Measurements from ENCODE around the gene WRAP73. TPM values are rescaled to one million over a fixed set of nuclear protein-coding genes. Genes with fewer than 3 reads are reported as not detected.

WRAP73 gene
- total RNA-seq, 4 donors from 2014 or later: 10.3 to 21.7 (median 14.5) TPM

- H3K36me3 ChIP-seq: no peaks in the 10 kb centered on the region
- 79 to 89% methylated on average over 6 to 7 of the region's 7 CpGs for WGBS, 2 donors (ENCODE audit: low coverage in 1 of 2)
Measured at GRCh38 chr1:3604997-3605823, 44.7 kb downstream of the WRAP73 start.

GRCh38 chr1:3604468-3604974, 45.4 kb downstream of the WRAP73 start:
- 100% methylated on average over 2 of the region's 8 CpGs; no CpG with 5 or more reads in 1 of the 2 donors for WGBS, 2 donors (ENCODE audit: low coverage in 1 of 2)
- no peak overlapping the region for H3K4me3 ChIP-seq
- H3K27me3 ChIP-seq: peaks cover 42% of the 10 kb centered on the region
- no peak for TF ChIP-seq EP300 (IDR thresholded peaks at IDR 0.05)
- TF ChIP-seq, protein P1, sequence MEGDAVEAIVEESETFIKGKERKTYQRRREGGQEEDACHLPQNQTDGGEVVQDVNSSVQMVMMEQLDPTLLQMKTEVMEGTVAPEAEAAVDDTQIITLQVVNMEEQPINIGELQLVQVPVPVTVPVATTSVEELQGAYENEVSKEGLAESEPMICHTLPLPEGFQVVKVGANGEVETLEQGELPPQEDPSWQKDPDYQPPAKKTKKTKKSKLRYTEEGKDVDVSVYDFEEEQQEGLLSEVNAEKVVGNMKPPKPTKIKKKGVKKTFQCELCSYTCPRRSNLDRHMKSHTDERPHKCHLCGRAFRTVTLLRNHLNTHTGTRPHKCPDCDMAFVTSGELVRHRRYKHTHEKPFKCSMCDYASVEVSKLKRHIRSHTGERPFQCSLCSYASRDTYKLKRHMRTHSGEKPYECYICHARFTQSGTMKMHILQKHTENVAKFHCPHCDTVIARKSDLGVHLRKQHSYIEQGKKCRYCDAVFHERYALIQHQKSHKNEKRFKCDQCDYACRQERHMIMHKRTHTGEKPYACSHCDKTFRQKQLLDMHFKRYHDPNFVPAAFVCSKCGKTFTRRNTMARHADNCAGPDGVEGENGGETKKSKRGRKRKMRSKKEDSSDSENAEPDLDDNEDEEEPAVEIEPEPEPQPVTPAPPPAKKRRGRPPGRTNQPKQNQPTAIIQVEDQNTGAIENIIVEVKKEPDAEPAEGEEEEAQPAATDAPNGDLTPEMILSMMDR (IDR thresholded peaks at IDR 0.05): no peak
- TF ChIP-seq POLR2A (IDR thresholded peaks at IDR 0.05): no peak
- TF ChIP-seq POLR2AphosphoS5 (IDR thresholded peaks at IDR 0.05): no peak
- no peaks in the 10 kb centered on the region for H3K4me1 ChIP-seq
- H3K9me3 ChIP-seq: no peaks in the 10 kb centered on the region
- ATAC-seq: no peak
- no peaks in the 10 kb centered on the region for H3K36me3 ChIP-seq
- no peak overlapping the region for H3K27ac ChIP-seq

More at GRCh38 chr1:3604997-3605823, 44.7 kb downstream of the WRAP73 start:
- TF ChIP-seq EP300 (IDR thresholded peaks at IDR 0.05): no peak
- no peak for TF ChIP-seq POLR2AphosphoS5 (IDR thresholded peaks at IDR 0.05)
- TF ChIP-seq, protein P1 (IDR thresholded peaks at IDR 0.05): no peak
- no peak for TF ChIP-seq POLR2A (IDR thresholded peaks at IDR 0.05)
- H3K4me3 ChIP-seq: no peak overlapping the region
- no peaks in the 10 kb centered on the region for H3K9me3 ChIP-seq
- no peak for ATAC-seq
- H3K27ac ChIP-seq: no peak overlapping the region
- peaks cover 49% of the 10 kb centered on the region for H3K27me3 ChIP-seq
- H3K4me1 ChIP-seq: peaks cover 0 to 4% (median 1%) of the 10 kb centered on the region in 3 donors

DNA sequence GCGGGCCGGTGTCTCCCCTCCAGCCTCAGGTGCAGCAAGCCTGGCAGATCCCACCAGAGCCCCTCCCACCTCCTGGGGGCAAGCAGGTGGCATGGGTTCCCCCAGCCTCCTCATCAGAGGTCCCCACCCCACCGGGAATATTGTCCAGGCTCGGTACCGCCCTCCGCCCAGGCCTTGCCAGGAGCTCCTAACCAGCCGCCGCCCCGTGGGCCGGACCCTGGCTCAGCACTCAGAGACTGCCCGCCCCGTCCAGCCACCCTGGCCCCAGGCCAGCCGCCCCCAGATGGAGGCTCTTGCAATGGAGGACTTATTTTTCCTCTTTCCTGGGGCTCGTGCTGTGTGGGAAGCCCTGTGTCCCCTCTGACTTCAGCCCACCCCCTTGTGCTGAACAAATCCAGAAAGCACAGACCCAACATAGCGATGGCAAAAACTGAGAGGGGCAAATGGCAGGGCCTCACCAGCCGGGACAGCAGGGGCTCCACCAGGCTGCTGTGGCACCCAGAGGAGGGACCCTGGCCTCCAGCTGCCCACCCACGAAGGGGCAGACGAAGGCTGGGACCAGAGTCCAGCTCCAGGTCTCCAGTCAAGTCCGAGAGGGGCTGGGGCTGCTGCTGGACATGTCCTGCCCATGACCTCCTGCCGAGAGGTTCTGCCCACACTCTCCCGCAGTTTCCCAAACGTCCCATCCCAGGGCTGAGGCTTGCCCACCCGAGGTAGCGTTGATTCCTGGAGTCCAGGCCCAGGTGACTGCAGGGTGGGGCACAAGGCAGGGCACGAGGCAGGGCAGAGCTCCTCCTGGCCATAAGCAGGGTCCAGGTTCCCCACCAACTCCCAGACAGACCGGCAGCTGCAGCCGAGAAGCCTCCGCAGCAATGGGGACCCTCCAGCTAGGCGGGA, 46.1 kb downstream of the WRAP73 start:
- Histone ChIP-seq H3K36me3 (no peaks in the 10 kb centered on the region), H3K4me3 (no peak overlapping the region), H3K27me3 (peaks cover 39% of the 10 kb centered on the region), H3K27ac (no peak overlapping the region), H3K9me3 (no peaks in the 10 kb centered on the region), H3K4me1 (no peaks in the 10 kb centered on the region)
- TF ChIP-seq POLR2A (IDR thresholded peaks at IDR 0.05) (no peak), POLR2AphosphoS5 (IDR thresholded peaks at IDR 0.05) (no peak), EP300 (IDR thresholded peaks at IDR 0.05) (no peak)
- TF ChIP-seq, protein P1 (IDR thresholded peaks at IDR 0.05): no peak
- ATAC-seq: no peak
- no CpG with 5 or more reads among the region's 29 CpGs for WGBS, 2 donors (ENCODE audit: low coverage in 1 of 2)

DNA sequence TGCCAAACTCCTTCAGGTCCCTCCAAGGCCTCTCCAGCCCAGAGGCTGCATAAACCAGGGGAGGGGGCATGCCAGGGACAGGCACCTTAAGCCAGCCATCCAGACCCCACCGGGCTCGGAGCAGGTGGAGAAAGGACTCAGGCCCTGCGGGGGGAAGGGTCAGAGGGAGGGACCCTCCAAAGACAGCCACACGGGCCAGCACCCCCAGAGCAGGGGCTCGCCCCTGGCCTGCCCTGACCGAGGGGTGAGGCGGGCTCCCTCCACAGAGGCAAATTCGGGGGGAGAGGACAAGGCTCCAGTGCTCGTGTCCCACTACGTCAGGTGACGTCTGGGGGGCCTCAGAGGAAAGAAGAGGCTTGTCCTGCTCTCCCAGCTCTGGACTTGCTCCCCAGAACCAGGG, 46.7 kb downstream of the WRAP73 start:
- ATAC-seq: no peak
- H3K9me3 ChIP-seq: no peaks in the 10 kb centered on the region
- WGBS, 2 donors (ENCODE audit: low coverage in 1 of 2): no CpG with 5 or more reads among the region's 11 CpGs
- H3K27me3 ChIP-seq: peaks cover 39% of the 10 kb centered on the region
- H3K4me3 ChIP-seq: no peak overlapping the region
- TF ChIP-seq, protein P1 (IDR thresholded peaks at IDR 0.05): no peak
- TF ChIP-seq EP300 (IDR thresholded peaks at IDR 0.05) (no peak), POLR2A (IDR thresholded peaks at IDR 0.05) (no peak), POLR2AphosphoS5 (IDR thresholded peaks at IDR 0.05) (no peak)
- peaks cover 0 to 6% (median 5%) of the 10 kb centered on the region in 3 donors for H3K4me1 ChIP-seq
- H3K27ac ChIP-seq: no peak overlapping the region
- no peaks in the 10 kb centered on the region for H3K36me3 ChIP-seq
